Measurements from ENCODE around the gene TNNC1. TPM values are rescaled to one million over a fixed set of nuclear protein-coding genes. Genes with fewer than 3 reads are reported as not detected.

TNNC1 gene
- total RNA-seq, 1 donor from 2014 or later = 0.88 TPM

Other genes with a start within 250 kb of the TNNC1 start
- gene TLR9, start 228.4 kb downstream of the TNNC1 start, total RNA-seq = 0.04 TPM
- gene TWF2, start 214.9 kb downstream of the TNNC1 start, total RNA-seq = 37.4 TPM
- 9.5 TPM for gene PPM1M, start 208.3 kb downstream of the TNNC1 start, total RNA-seq
- 52.2 TPM for gene WDR82, start 175.4 kb downstream of the TNNC1 start, total RNA-seq
- 7.2 TPM for gene GLYCTK, start 166.2 kb downstream of the TNNC1 start, total RNA-seq
- gene DNAH1, start 137.7 kb downstream of the TNNC1 start, total RNA-seq = 1.6 TPM
- 43.9 TPM for gene BAP1, start 44.0 kb downstream of the TNNC1 start, total RNA-seq
- gene PHF7, start 43.4 kb downstream of the TNNC1 start, total RNA-seq = 6.0 TPM
- 2.7 TPM for gene SEMA3G, start 8.9 kb downstream of the TNNC1 start, total RNA-seq
- gene NISCH, start 1.6 kb upstream of the TNNC1 start, total RNA-seq = 38.0 TPM
- 21.2 TPM for gene STAB1, start 41.3 kb upstream of the TNNC1 start, total RNA-seq
- gene NT5DC2, start 79.8 kb upstream of the TNNC1 start, total RNA-seq = 55.0 TPM
- gene UQCC5, start 82.6 kb upstream of the TNNC1 start, total RNA-seq = 17.6 TPM
- gene PBRM1, start 231.9 kb upstream of the TNNC1 start, total RNA-seq = 41.6 TPM
- gene GNL3, start 232.0 kb upstream of the TNNC1 start, total RNA-seq = 76.4 TPM